ENCODE results near the gene MS4A15. TPM values are rescaled to one million over a fixed set of nuclear protein-coding genes. Genes with fewer than 3 reads are reported as not detected.
"Not testable (repeated sequence)": the region's sequence is repeated elsewhere in the genome, so short reads cannot be mapped to it uniquely, and the experiment has no call there.

MS4A15 gene
- total and polyA plus RNA-seq, 2 donors = not detected

- Histone ChIP-seq H3K36me3 (ENCODE audit: insufficient read depth) (no peaks in the 10 kb centered on the region), H3K4me3 (ENCODE audit: low read depth, low read length) (no peak overlapping the region), H3K4me1 (ENCODE audit: insufficient read depth) (no peaks in the 10 kb centered on the region), H3K27ac (ENCODE audit: low read depth) (no peak overlapping the region)
- no peak for DNase-seq (ENCODE audit: extremely low spot score)
These were observed 16.1 kb upstream of the MS4A15 start for GRCh38 chr11:60740573-60740972.

GRCh38 chr11:60741421-60741820, 15.2 kb upstream of the MS4A15 start:
- Histone ChIP-seq H3K27ac (ENCODE audit: low read depth) (no peak overlapping the region), H3K36me3 (ENCODE audit: insufficient read depth) (no peaks in the 10 kb centered on the region), H3K4me1 (ENCODE audit: insufficient read depth) (no peaks in the 10 kb centered on the region), H3K4me3 (ENCODE audit: low read depth, low read length) (no peak overlapping the region)
- 76% methylated on average over 3 of the region's 3 CpGs for WGBS
- no peak for DNase-seq (ENCODE audit: extremely low spot score)

GRCh38 chr11:60743058-60743457, 13.6 kb upstream of the MS4A15 start:
- 92% methylated on average over 1 of the region's 1 CpG for WGBS
- DNase-seq (ENCODE audit: extremely low spot score) = no peak
- H3K4me3 ChIP-seq (ENCODE audit: low read depth, low read length) = no peak overlapping the region
- no peak overlapping the region for H3K27ac ChIP-seq (ENCODE audit: low read depth)
- no peaks in the 10 kb centered on the region for H3K4me1 ChIP-seq (ENCODE audit: insufficient read depth)
- no peaks in the 10 kb centered on the region for H3K36me3 ChIP-seq (ENCODE audit: insufficient read depth)

GRCh38 chr11:60744114-60744513, 12.6 kb upstream of the MS4A15 start:
- DNase-seq (ENCODE audit: extremely low spot score) = no peak
- no peak overlapping the region for H3K27ac ChIP-seq (ENCODE audit: low read depth)
- WGBS = 88% methylated on average over 5 of the region's 5 CpGs
- H3K4me3 ChIP-seq (ENCODE audit: low read depth, low read length) = no peak overlapping the region
- H3K36me3 ChIP-seq (ENCODE audit: insufficient read depth) = no peaks in the 10 kb centered on the region
- H3K4me1 ChIP-seq (ENCODE audit: insufficient read depth) = no peaks in the 10 kb centered on the region

- 94% methylated on average over 14 of the region's 14 CpGs for WGBS
- H3K36me3 ChIP-seq (ENCODE audit: insufficient read depth) = no peaks in the 10 kb centered on the region
- DNase-seq (ENCODE audit: extremely low spot score) = no peak
- no peak overlapping the region for H3K27ac ChIP-seq (ENCODE audit: low read depth)
- H3K4me3 ChIP-seq (ENCODE audit: low read depth, low read length) = no peak overlapping the region
- H3K4me1 ChIP-seq (ENCODE audit: insufficient read depth) = no peaks in the 10 kb centered on the region
These were observed 9.3 kb upstream of the MS4A15 start for GRCh38 chr11:60747359-60747873.

GRCh38 chr11:60748225-60748624, 8.4 kb upstream of the MS4A15 start:
- no peak overlapping the region for H3K4me3 ChIP-seq (ENCODE audit: low read depth, low read length)
- H3K4me1 ChIP-seq (ENCODE audit: insufficient read depth) = no peaks in the 10 kb centered on the region
- no peak overlapping the region for H3K27ac ChIP-seq (ENCODE audit: low read depth)
- 89% methylated on average over 17 of the region's 17 CpGs for WGBS
- no peaks in the 10 kb centered on the region for H3K36me3 ChIP-seq (ENCODE audit: insufficient read depth)
- no peak for DNase-seq (ENCODE audit: extremely low spot score)

- Histone ChIP-seq H3K36me3 (ENCODE audit: insufficient read depth) (no peaks in the 10 kb centered on the region), H3K4me3 (ENCODE audit: low read depth, low read length) (no peak overlapping the region), H3K4me1 (ENCODE audit: insufficient read depth) (no peaks in the 10 kb centered on the region), H3K27ac (ENCODE audit: low read depth) (no peak overlapping the region)
- WGBS = 74% methylated on average over 8 of the region's 8 CpGs
- DNase-seq (ENCODE audit: extremely low spot score) = no peak
These were observed 7.8 kb upstream of the MS4A15 start for GRCh38 chr11:60748821-60749220.

GRCh38 chr11:60750911-60751310, 5.8 kb upstream of the MS4A15 start:
- H3K4me3 ChIP-seq (ENCODE audit: low read depth, low read length) = no peak overlapping the region
- H3K36me3 ChIP-seq (ENCODE audit: insufficient read depth) = no peaks in the 10 kb centered on the region
- WGBS = 71% methylated on average over 3 of the region's 3 CpGs
- no peak for DNase-seq (ENCODE audit: extremely low spot score)
- H3K4me1 ChIP-seq (ENCODE audit: insufficient read depth) = no peaks in the 10 kb centered on the region
- H3K27ac ChIP-seq (ENCODE audit: low read depth) = no peak overlapping the region

- H3K4me3 ChIP-seq (ENCODE audit: low read depth, low read length) = no peak overlapping the region
- H3K4me1 ChIP-seq (ENCODE audit: insufficient read depth) = no peaks in the 10 kb centered on the region
- H3K27ac ChIP-seq (ENCODE audit: low read depth) = no peak overlapping the region
- WGBS = 55% methylated on average over 4 of the region's 4 CpGs
- no peaks in the 10 kb centered on the region for H3K36me3 ChIP-seq (ENCODE audit: insufficient read depth)
- no peak for DNase-seq (ENCODE audit: extremely low spot score)
These were observed 3.4 kb upstream of the MS4A15 start for GRCh38 chr11:60753309-60753708.

GRCh38 chr11:60754887-60755286, 1.8 kb upstream of the MS4A15 start:
- Histone ChIP-seq H3K27ac (ENCODE audit: low read depth) (no peak overlapping the region), H3K4me1 (ENCODE audit: insufficient read depth) (no peaks in the 10 kb centered on the region), H3K4me3 (ENCODE audit: low read depth, low read length) (no peak overlapping the region), H3K36me3 (ENCODE audit: insufficient read depth) (no peaks in the 10 kb centered on the region)
- WGBS = 91% methylated on average over 6 of the region's 6 CpGs
- DNase-seq (ENCODE audit: extremely low spot score) = no peak

- Histone ChIP-seq H3K4me1 (ENCODE audit: insufficient read depth) (no peaks in the 10 kb centered on the region), H3K4me3 (ENCODE audit: low read depth, low read length) (no peak overlapping the region), H3K27ac (ENCODE audit: low read depth) (no peak overlapping the region), H3K36me3 (ENCODE audit: insufficient read depth) (no peaks in the 10 kb centered on the region)
- no peak for DNase-seq (ENCODE audit: extremely low spot score)
- WGBS = 92% methylated on average over 19 of the region's 19 CpGs
These were observed 649 bp downstream of the MS4A15 start for GRCh38 chr11:60757231-60757800.

- H3K4me3 ChIP-seq (ENCODE audit: low read depth, low read length); H3K4me1 ChIP-seq (ENCODE audit: insufficient read depth); H3K36me3 ChIP-seq (ENCODE audit: insufficient read depth); DNase-seq (ENCODE audit: extremely low spot score); H3K27ac ChIP-seq (ENCODE audit: low read depth): not testable (repeated sequence)
- WGBS = 95% methylated on average over 4 of the region's 4 CpGs
These were observed 2.0 kb downstream of the MS4A15 start for GRCh38 chr11:60758671-60759070.

- H3K4me1 ChIP-seq (ENCODE audit: insufficient read depth); H3K27ac ChIP-seq (ENCODE audit: low read depth); DNase-seq (ENCODE audit: extremely low spot score); H3K36me3 ChIP-seq (ENCODE audit: insufficient read depth); H3K4me3 ChIP-seq (ENCODE audit: low read depth, low read length): not testable (repeated sequence)
- 53% methylated on average over 22 of the region's 22 CpGs for WGBS
These were observed 3.0 kb downstream of the MS4A15 start for GRCh38 chr11:60759438-60760225.

GRCh38 chr11:60761436-60762190, 4.9 kb downstream of the MS4A15 start:
- H3K27ac ChIP-seq (ENCODE audit: low read depth) = no peak overlapping the region
- no peak overlapping the region for H3K4me3 ChIP-seq (ENCODE audit: low read depth, low read length)
- 63% methylated on average over 4 of the region's 4 CpGs for WGBS
- no peaks in the 10 kb centered on the region for H3K4me1 ChIP-seq (ENCODE audit: insufficient read depth)
- DNase-seq (ENCODE audit: extremely low spot score) = no peak
- H3K36me3 ChIP-seq (ENCODE audit: insufficient read depth) = no peaks in the 10 kb centered on the region

Data from urinary bladder (tissue), 4 donors.